HG03342 (cell line): ENCODE results near the gene ERCC8.
"Not testable (repeated sequence)": the region's sequence is repeated elsewhere in the genome, so short reads cannot be mapped to it uniquely, and the experiment has no call there.

Experiments used
- ATAC-seq: cut with Tn5 transposase; IDR thresholded peaks from one replicate; pipeline ENCODE4 v1.9.1; 2021; ENCODE audit warnings: mild to moderate bottlenecking, moderate library complexity; ENCODE audit not compliant: unreplicated experiment

Gene ERCC8

GRCh38 chr5:60918466-60918865 lies 26.4 kb downstream of the ERCC8 start:
- no peak for ATAC-seq

- ATAC-seq: no peak
Observed at GRCh38 chr5:60916646-60917045, 28.2 kb downstream of the ERCC8 start.

- no peak for ATAC-seq
Observed at GRCh38 chr5:60903356-60903755, 41.5 kb downstream of the ERCC8 start.

GRCh38 chr5:60896991-60897390 lies 47.9 kb downstream of the ERCC8 start:
- no peak for ATAC-seq

GRCh38 chr5:60893521-60893920 lies 51.3 kb downstream of the ERCC8 start:
- ATAC-seq: no peak

GRCh38 chr5:60891667-60892066 lies 53.2 kb downstream of the ERCC8 start:
- no peak for ATAC-seq

- ATAC-seq: no peak
Observed at GRCh38 chr5:60888359-60889061, 56.4 kb downstream of the ERCC8 start.

- no peak for ATAC-seq
Observed at GRCh38 chr5:60887746-60888145, 57.1 kb downstream of the ERCC8 start.

GRCh38 chr5:60887096-60887495 lies 57.8 kb downstream of the ERCC8 start:
- no peak for ATAC-seq

- no peak for ATAC-seq
Observed at GRCh38 chr5:60886158-60886557, 58.7 kb downstream of the ERCC8 start.

- ATAC-seq: no peak
Observed at GRCh38 chr5:60883229-60883628, 61.6 kb downstream of the ERCC8 start.

- no peak for ATAC-seq
Observed at GRCh38 chr5:60872892-60873291, 72.0 kb downstream of the ERCC8 start.

- no peak for ATAC-seq
Observed at GRCh38 chr5:60870857-60871256, 74.0 kb downstream of the ERCC8 start.

GRCh38 chr5:60860572-60860971 lies 84.3 kb downstream of the ERCC8 start:
- not testable (repeated sequence) for ATAC-seq

GRCh38 chr5:60856066-60856465 lies 88.8 kb downstream of the ERCC8 start:
- ATAC-seq: no peak

- no peak for ATAC-seq
Observed at GRCh38 chr5:60852940-60853339, 91.9 kb downstream of the ERCC8 start.

- ATAC-seq: no peak
Observed at GRCh38 chr5:60852317-60852716, 92.6 kb downstream of the ERCC8 start.

- ATAC-seq: no peak
Observed at GRCh38 chr5:60851626-60852025, 93.2 kb downstream of the ERCC8 start.

GRCh38 chr5:60846298-60846697 lies 98.6 kb downstream of the ERCC8 start:
- no peak for ATAC-seq

- ATAC-seq: peak; percentile 93
Observed at GRCh38 chr5:60843936-60844905, 100.6 kb downstream of the ERCC8 start, which contains the start of gene ELOVL7. ELOVL7 (minus strand) TSS chr5:60844269; CDS start chr5:60787397, 56,872 bp downstream.

GRCh38 chr5:60843386-60843935 lies 101.4 kb downstream of the ERCC8 start:
- ATAC-seq: peak; percentile 28
